KMS-11 (cell line): ENCODE data around the gene SULT4A1.

Experiments
- H2AFZ ChIP-seq: fragments of 200-600 bp; sonication (generic); 2 replicates; pipeline ENCODE4 v1.6.1; 2016; ENCODE audit warnings: antibody characterized with exemption, mixed run types, low read depth
- H3K27ac ChIP-seq: fragments of 200-600 bp; sonication (generic); 2 replicates; pipeline ENCODE4 v1.6.1; 2016; ENCODE audit warnings: mild to moderate bottlenecking, mixed run types
- H3K27me3 ChIP-seq: fragments of 200-600 bp; sonication (generic); 2 replicates; pipeline ENCODE4 v1.6.1; 2017; ENCODE audit warnings: mild to moderate bottlenecking, low read depth, mixed run types, moderate library complexity; ENCODE audit not compliant: insufficient read depth
- H3K36me3 ChIP-seq: fragments of 200-600 bp; sonication (generic); 2 replicates; pipeline ENCODE4 v1.6.1; 2017; ENCODE audit warnings: mild to moderate bottlenecking, mixed run types; ENCODE audit not compliant: insufficient read depth
- H3K4me1 ChIP-seq: fragments of 200-600 bp; sonication (generic); 2 replicates; pipeline ENCODE4 v1.6.1; 2016; ENCODE audit warnings: mild to moderate bottlenecking, low read depth, mixed run types; ENCODE audit not compliant: poor library complexity, severe bottlenecking
- H3K4me2 ChIP-seq: fragments of 200-600 bp; sonication (generic); 2 replicates; pipeline ENCODE4 v1.7.0; 2016; ENCODE audit warnings: mild to moderate bottlenecking, mixed run types
- H3K4me3 ChIP-seq: fragments of 200-600 bp; sonication (generic); IDR thresholded peaks from 2 replicates; pipeline ENCODE4 v1.6.1; 2017; ENCODE audit warnings: low read depth, low read length, mixed read lengths; ENCODE audit not compliant: insufficient read depth
- H3K79me2 ChIP-seq: fragments of 200-600 bp; sonication (generic); 2 replicates; pipeline ENCODE4 v1.6.1; 2016; ENCODE audit warnings: low read depth, mixed run types; ENCODE audit not compliant: insufficient read depth
- H3K9ac ChIP-seq: fragments of 200-600 bp; sonication (generic); 2 replicates; pipeline ENCODE4 v1.6.1; 2016; ENCODE audit warnings: mild to moderate bottlenecking, mixed run types
- H4K20me1 ChIP-seq: fragments of 200-600 bp; sonication (generic); 2 replicates; pipeline ENCODE4 v1.6.1; 2016; ENCODE audit warnings: mild to moderate bottlenecking, mixed run types; ENCODE audit not compliant: insufficient read depth
- CTCF ChIP-seq: fragments of 200-600 bp; sonication (generic); conservative IDR thresholded peaks from 2 replicates; pipeline ENCODE4 v1.6.1; 2017; ENCODE audit warnings: low read depth, mild to moderate bottlenecking, antibody characterized with exemption, low read length, moderate library complexity, mixed read lengths

Gene SULT4A1

GRCh38 chr22:43883012-43883661, 20.8 kb upstream of the SULT4A1 start:
- H3K27me3 ChIP-seq: peaks cover 2% of the 10 kb centered on the region; the same call in 1 of the 2 replicates
- H3K4me2 ChIP-seq: no peak overlapping the region
- no peak overlapping the region for H2AFZ ChIP-seq
- H4K20me1 ChIP-seq: no peaks in the 10 kb centered on the region
- TF ChIP-seq CTCF: peak; percentile 68
- no peak overlapping the region for H3K27ac ChIP-seq
- peaks cover 5% of the 10 kb centered on the region for H3K4me1 ChIP-seq
- H3K4me3 ChIP-seq: no peak overlapping the region
- H3K36me3 ChIP-seq: no peaks in the 10 kb centered on the region
- H3K79me2 ChIP-seq: no peaks in the 10 kb centered on the region
- no peak overlapping the region for H3K9ac ChIP-seq

- no peak overlapping the region for H3K27ac ChIP-seq
- TF ChIP-seq CTCF: no peak
- no peak overlapping the region for H2AFZ ChIP-seq
- no peaks in the 10 kb centered on the region for H3K79me2 ChIP-seq
- H3K4me1 ChIP-seq: peaks cover 5% of the 10 kb centered on the region
- no peaks in the 10 kb centered on the region for H4K20me1 ChIP-seq
- peaks cover 2% of the 10 kb centered on the region; the same call in 1 of the 2 replicates for H3K27me3 ChIP-seq
- no peak overlapping the region for H3K4me3 ChIP-seq
- H3K36me3 ChIP-seq: no peaks in the 10 kb centered on the region
- H3K4me2 ChIP-seq: no peak overlapping the region
- no peak overlapping the region for H3K9ac ChIP-seq
Measured at GRCh38 chr22:43882122-43882767, 19.9 kb upstream of the SULT4A1 start.

GRCh38 chr22:43881091-43882061, 19.1 kb upstream of the SULT4A1 start:
- no peak overlapping the region for H2AFZ ChIP-seq
- no peak overlapping the region for H3K27ac ChIP-seq
- no peak overlapping the region for H3K4me3 ChIP-seq
- H4K20me1 ChIP-seq: no peaks in the 10 kb centered on the region
- no peak overlapping the region for H3K4me2 ChIP-seq
- no peaks in the 10 kb centered on the region for H3K36me3 ChIP-seq
- H3K9ac ChIP-seq: no peak overlapping the region
- peaks cover 5% of the 10 kb centered on the region for H3K4me1 ChIP-seq
- H3K79me2 ChIP-seq: no peaks in the 10 kb centered on the region
- TF ChIP-seq CTCF: no peak
- peaks cover 4% of the 10 kb centered on the region; the same call in 1 of the 2 replicates for H3K27me3 ChIP-seq

GRCh38 chr22:43880541-43880991, 18.3 kb upstream of the SULT4A1 start:
- Histone ChIP-seq H3K36me3 (no peaks in the 10 kb centered on the region), H3K79me2 (no peaks in the 10 kb centered on the region), H3K27ac (no peak overlapping the region), H3K27me3 (peaks cover 3% of the 10 kb centered on the region; the same call in 1 of the 2 replicates), H3K4me2 (no peak overlapping the region), H3K9ac (no peak overlapping the region), H4K20me1 (no peaks in the 10 kb centered on the region), H3K4me3 (no peak overlapping the region), H3K4me1 (peaks cover 5% of the 10 kb centered on the region), H2AFZ (no peak overlapping the region)
- no peak for TF ChIP-seq CTCF
